Endodermal cell (in vitro differentiated cells): Measurements from ENCODE around the gene HECTD2. TPM values are rescaled to one million over a fixed set of nuclear protein-coding genes. Genes with fewer than 3 reads are reported as not detected.

Source experiments
- total RNA-seq, 2 donors: library from RNA; stranded (reverse); fragmentation: NEBNext Ultra II Directional in 1 of 2; extraction: Animal tissue kit (Norgen Biotek cat#: 25700) in 1 of 2; gene quantifications; 2 replicates in 1 of 2; 3 replicates in 1 of 2; pipeline ENCODE4 v1.2.1, GENCODE V29; 2021

The HECTD2 gene
- total RNA-seq, 2 donors from 2014 or later: 8.8 to 13.4 TPM

Other genes starting within 250 kb of the HECTD2 start
- 1 to 10 TPM; 6.8 to 9.2 TPM for gene PCGF5, start 189.7 kb upstream of the HECTD2 start, total RNA-seq
- gene PPP1R3C, start 222.7 kb downstream of the HECTD2 start, total RNA-seq: under 1 TPM; 0.51 to 0.91 TPM